ENCODE data around the gene CTIF. TPM values are rescaled to one million over a fixed set of nuclear protein-coding genes. Genes with fewer than 3 reads are reported as not detected.

CTIF gene
- total RNA-seq, 4 donors from 2014 or later: 72.2 to 137 (median 86.5) TPM

- H3K4me3 ChIP-seq: no peak overlapping the region
- H3K36me3 ChIP-seq: peaks cover 0 to 42% (median 0%) of the 10 kb centered on the region in 3 donors
- no peaks in the 10 kb centered on the region for H3K4me1 ChIP-seq
- H3K9me3 ChIP-seq: no peaks in the 10 kb centered on the region
- no peak overlapping the region for H3K27ac ChIP-seq
- 84 to 92% methylated on average over 18 to 20 of the region's 20 CpGs for WGBS, 2 donors
- no peak for DNase-seq (ENCODE audit: low spot score in 2 of 2)
- TF ChIP-seq POLR2A (IDR thresholded peaks at IDR 0.05) (no peak), CTCF (IDR thresholded peaks at IDR 0.05) (no peak), EP300 (IDR thresholded peaks at IDR 0.05) (no peak)
- H3K27me3 ChIP-seq: no peaks in the 10 kb centered on the region
Measured at GRCh38 chr18:48637081-48637990, 98.5 kb downstream of the CTIF start.

- Histone ChIP-seq H3K36me3 (peaks cover 0 to 37% (median 0%) of the 10 kb centered on the region in 3 donors), H3K27me3 (no peaks in the 10 kb centered on the region), H3K9me3 (no peaks in the 10 kb centered on the region), H3K27ac (no peak overlapping the region), H3K4me3 (no peak overlapping the region), H3K4me1 (no peaks in the 10 kb centered on the region)
- TF ChIP-seq POLR2A (IDR thresholded peaks at IDR 0.05) (no peak), EP300 (IDR thresholded peaks at IDR 0.05) (no peak), CTCF (IDR thresholded peaks at IDR 0.05) (no peak)
- DNase-seq (ENCODE audit: low spot score in 2 of 2): no peak
- 86 to 96% methylated on average over 8 of the region's 8 CpGs for WGBS, 2 donors
Measured at GRCh38 chr18:48638451-48638850, 99.6 kb downstream of the CTIF start.

- Histone ChIP-seq H3K4me1 (no peaks in the 10 kb centered on the region), H3K4me3 (no peak overlapping the region), H3K36me3 (peaks cover 0 to 37% (median 0%) of the 10 kb centered on the region in 3 donors), H3K27ac (no peak overlapping the region), H3K27me3 (no peaks in the 10 kb centered on the region), H3K9me3 (no peaks in the 10 kb centered on the region)
- TF ChIP-seq CTCF (IDR thresholded peaks at IDR 0.05) (no peak), POLR2A (IDR thresholded peaks at IDR 0.05) (no peak), EP300 (IDR thresholded peaks at IDR 0.05) (no peak)
- no peak for DNase-seq (ENCODE audit: low spot score in 2 of 2)
- 92% methylated on average over 16 to 17 of the region's 17 CpGs for WGBS, 2 donors
Measured at GRCh38 chr18:48638896-48639771, 100.3 kb downstream of the CTIF start.

DNA sequence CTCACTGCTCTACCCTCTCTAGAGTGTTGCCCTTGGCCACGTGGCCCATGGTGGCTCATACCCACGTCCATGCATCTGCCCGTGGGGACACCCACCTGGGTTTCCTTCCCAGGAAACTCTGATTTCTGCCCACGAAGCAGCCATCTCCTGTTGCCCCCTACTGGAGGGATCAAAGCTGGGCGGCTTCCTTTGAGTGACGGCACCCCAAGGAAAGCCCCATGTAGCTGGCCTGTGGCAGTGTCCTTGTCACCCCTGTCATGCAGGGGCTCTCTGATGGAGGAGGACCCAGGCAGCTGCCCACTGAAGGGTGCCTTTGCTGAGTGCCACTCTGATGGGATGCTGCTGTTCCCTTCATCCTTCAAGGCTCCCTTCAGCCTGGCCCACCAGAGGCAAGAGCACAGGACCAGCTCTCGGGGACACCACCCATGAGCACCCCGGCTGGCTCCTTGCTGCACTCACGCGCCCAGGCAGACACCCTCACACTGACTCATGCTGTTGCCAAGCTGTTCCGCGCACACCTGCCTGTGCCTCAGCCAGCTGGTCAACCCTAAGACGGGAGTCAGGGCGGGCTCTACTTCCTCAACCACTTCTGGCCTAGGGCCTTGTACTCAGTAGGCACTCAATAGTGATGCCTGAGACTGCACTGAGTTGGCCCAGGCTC is 101.1 kb downstream of the CTIF start:
- H3K27ac ChIP-seq: no peak overlapping the region
- DNase-seq (ENCODE audit: low spot score in 2 of 2): no peak
- H3K4me1 ChIP-seq: no peaks in the 10 kb centered on the region
- H3K36me3 ChIP-seq: peaks cover 0 to 37% (median 0%) of the 10 kb centered on the region in 3 donors
- 80 to 81% methylated on average over 14 of the region's 14 CpGs for WGBS, 2 donors
- no peaks in the 10 kb centered on the region for H3K27me3 ChIP-seq
- TF ChIP-seq CTCF (IDR thresholded peaks at IDR 0.05) (peak in 1 of 5 experiments; percentile 25), POLR2A (IDR thresholded peaks at IDR 0.05) (no peak)
- no peaks in the 10 kb centered on the region for H3K9me3 ChIP-seq
- no peak overlapping the region for H3K4me3 ChIP-seq
